Colonic mucosa (tissue), 4 donors: ENCODE measurements around the gene KRI1. TPM values are rescaled to one million over a fixed set of nuclear protein-coding genes. Genes with fewer than 3 reads are reported as not detected.
"Not testable (repeated sequence)": the region's sequence is repeated elsewhere in the genome, so short reads cannot be mapped to it uniquely, and the experiment has no call there.

Experiments used
- DNase-seq: peaks from one replicate; pipeline ENCODE4 v3.0.0-alpha.2; 2020
- H3K27ac ChIP-seq: fragments of 200-600 bp; one replicate; pipeline ENCODE4 v1.8.0; 2021
- H3K27me3 ChIP-seq: fragments of 200-600 bp; one replicate; pipeline ENCODE4 v1.8.0; 2021
- H3K36me3 ChIP-seq: fragments of 200-600 bp; one replicate; pipeline ENCODE4 v1.8.0; 2021
- H3K4me1 ChIP-seq: fragments of 200-600 bp; one replicate; pipeline ENCODE4 v1.8.0; 2021; ENCODE audit warnings: mild to moderate bottlenecking
- H3K4me3 ChIP-seq: fragments of 200-600 bp; one replicate; pipeline ENCODE4 v1.8.0; 2021
- H3K9ac ChIP-seq, 2 donors: one replicate each; pipeline ENCODE4 v1.7.0; 2013; ENCODE audit warnings: control low read depth in 2 of 2, low read depth in 2 of 2, low read length in 2 of 2
- H3K9me3 ChIP-seq: fragments of 200-600 bp; one replicate; pipeline ENCODE4 v1.8.0; 2021
- CTCF ChIP-seq: fragments of 200-600 bp; IDR thresholded peaks from one replicate; pipeline ENCODE4 v1.8.0; 2022; ENCODE audit warnings: antibody characterized with exemption, mild to moderate bottlenecking
- intact Hi-C: fragments of 100-400 bp; cut with DNase I; formaldehyde crosslinking; loops from one replicate; pipeline ENCODE4 v1.14.1; 2022
- total RNA-seq, 2 donors: library from RNA; stranded (reverse); fragmentation: NEBNext Ultra II Directional in 1 of 2; extraction: Animal tissue kit (Norgen Biotek cat#: 25700) in 1 of 2; gene quantifications; one replicate each; pipeline ENCODE4 v1.2.1, GENCODE V29; 2021
- donor health status: healthy.
- donor health status: DM: no; HTN: no; CAD: no.
- donor health status: DM: no; HTN: no; CAD: no.

The KRI1 gene
- total RNA-seq, 2 donors from 2014 or later, result 11.0 to 27.2 TPM

GRCh38 chr19:10538204-10538983 lies 27.4 kb downstream of the KRI1 start:
- intact Hi-C loops, result no loop called here
- H3K9ac ChIP-seq, result no peak overlapping the region
- no peak for DNase-seq
- H3K4me3 ChIP-seq, result no peak overlapping the region
- H3K4me1 ChIP-seq, result peaks cover 4% of the 10 kb centered on the region
- TF ChIP-seq CTCF, result no peak
- H3K36me3 ChIP-seq, result no peaks in the 10 kb centered on the region
- H3K9me3 ChIP-seq, result no peaks in the 10 kb centered on the region
- no peaks in the 10 kb centered on the region for H3K27me3 ChIP-seq
- H3K27ac ChIP-seq, result no peak overlapping the region

GRCh38 chr19:10537668-10538067 lies 28.1 kb downstream of the KRI1 start:
- H3K27me3 ChIP-seq, result no peaks in the 10 kb centered on the region
- no peak for TF ChIP-seq CTCF
- H3K36me3 ChIP-seq, result no peaks in the 10 kb centered on the region
- no peak overlapping the region for H3K4me3 ChIP-seq
- H3K9ac ChIP-seq, result no peak overlapping the region
- no peak for DNase-seq
- H3K4me1 ChIP-seq, result no peaks in the 10 kb centered on the region
- H3K9me3 ChIP-seq, result no peaks in the 10 kb centered on the region
- no peak overlapping the region for H3K27ac ChIP-seq
- intact Hi-C loops, result no loop called here

GRCh38 chr19:10535613-10536012 lies 30.2 kb downstream of the KRI1 start:
- no peak for DNase-seq
- intact Hi-C loops, result no loop called here
- Histone ChIP-seq H3K9me3 (no peaks in the 10 kb centered on the region), H3K4me3 (no peak overlapping the region), H3K4me1 (no peaks in the 10 kb centered on the region), H3K9ac (no peak overlapping the region), H3K36me3 (no peaks in the 10 kb centered on the region), H3K27me3 (no peaks in the 10 kb centered on the region), H3K27ac (no peak overlapping the region)
- TF ChIP-seq CTCF, result no peak

GRCh38 chr19:10533646-10534386 lies 32.0 kb downstream of the KRI1 start:
- Histone ChIP-seq H3K9ac (no peak overlapping the region), H3K4me3 (no peak overlapping the region), H3K27me3 (no peaks in the 10 kb centered on the region), H3K36me3 (no peaks in the 10 kb centered on the region), H3K27ac (no peak overlapping the region), H3K4me1 (no peaks in the 10 kb centered on the region), H3K9me3 (no peaks in the 10 kb centered on the region)
- intact Hi-C loops, result no loop called here
- DNase-seq, result no peak
- TF ChIP-seq CTCF, result no peak

- Histone ChIP-seq H3K4me1 (no peaks in the 10 kb centered on the region), H3K36me3 (no peaks in the 10 kb centered on the region), H3K9me3 (no peaks in the 10 kb centered on the region), H3K4me3 (no peak overlapping the region), H3K9ac (no peak overlapping the region), H3K27ac (no peak overlapping the region), H3K27me3 (no peaks in the 10 kb centered on the region)
- intact Hi-C loops, result no loop called here
- no peak for DNase-seq
- no peak for TF ChIP-seq CTCF
Measured at GRCh38 chr19:10532457-10532856, 33.4 kb downstream of the KRI1 start.

GRCh38 chr19:10526887-10527286 lies 38.9 kb downstream of the KRI1 start:
- H3K4me3 ChIP-seq, DNase-seq, intact Hi-C loops, H3K9ac ChIP-seq, H3K36me3 ChIP-seq, H3K4me1 ChIP-seq, H3K9me3 ChIP-seq, H3K27me3 ChIP-seq, H3K27ac ChIP-seq: not testable (repeated sequence)
